ENCODE results near the gene CHCHD5.

CHCHD5 gene

GRCh38 chr2:112625474-112626114, 41.2 kb downstream of the CHCHD5 start:
- no peak for DNase-seq

DNA sequence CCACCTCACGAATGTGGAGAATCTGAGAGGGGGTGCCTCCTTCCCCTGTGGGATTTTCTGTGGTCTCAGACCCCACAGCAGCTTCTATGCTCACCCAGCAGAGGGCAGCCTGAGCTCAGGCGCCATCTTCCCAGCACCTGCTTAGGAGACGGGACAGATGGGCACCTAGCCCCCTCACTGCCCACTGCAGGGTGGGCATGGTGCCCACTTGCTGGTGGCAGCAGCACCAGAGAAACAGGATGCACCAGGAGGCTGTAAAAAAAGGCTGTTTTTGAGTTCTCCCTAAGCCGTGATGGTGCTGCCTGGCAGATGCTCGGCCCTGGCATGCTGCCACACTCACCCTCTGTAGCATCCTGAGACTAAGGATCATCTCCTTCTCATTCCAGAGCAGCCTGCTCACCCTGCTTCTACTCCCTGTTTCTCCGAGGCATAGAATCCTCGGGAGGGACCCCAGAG, 42.2 kb downstream of the CHCHD5 start:
- DNase-seq, result peak; percentile 76

DNA sequence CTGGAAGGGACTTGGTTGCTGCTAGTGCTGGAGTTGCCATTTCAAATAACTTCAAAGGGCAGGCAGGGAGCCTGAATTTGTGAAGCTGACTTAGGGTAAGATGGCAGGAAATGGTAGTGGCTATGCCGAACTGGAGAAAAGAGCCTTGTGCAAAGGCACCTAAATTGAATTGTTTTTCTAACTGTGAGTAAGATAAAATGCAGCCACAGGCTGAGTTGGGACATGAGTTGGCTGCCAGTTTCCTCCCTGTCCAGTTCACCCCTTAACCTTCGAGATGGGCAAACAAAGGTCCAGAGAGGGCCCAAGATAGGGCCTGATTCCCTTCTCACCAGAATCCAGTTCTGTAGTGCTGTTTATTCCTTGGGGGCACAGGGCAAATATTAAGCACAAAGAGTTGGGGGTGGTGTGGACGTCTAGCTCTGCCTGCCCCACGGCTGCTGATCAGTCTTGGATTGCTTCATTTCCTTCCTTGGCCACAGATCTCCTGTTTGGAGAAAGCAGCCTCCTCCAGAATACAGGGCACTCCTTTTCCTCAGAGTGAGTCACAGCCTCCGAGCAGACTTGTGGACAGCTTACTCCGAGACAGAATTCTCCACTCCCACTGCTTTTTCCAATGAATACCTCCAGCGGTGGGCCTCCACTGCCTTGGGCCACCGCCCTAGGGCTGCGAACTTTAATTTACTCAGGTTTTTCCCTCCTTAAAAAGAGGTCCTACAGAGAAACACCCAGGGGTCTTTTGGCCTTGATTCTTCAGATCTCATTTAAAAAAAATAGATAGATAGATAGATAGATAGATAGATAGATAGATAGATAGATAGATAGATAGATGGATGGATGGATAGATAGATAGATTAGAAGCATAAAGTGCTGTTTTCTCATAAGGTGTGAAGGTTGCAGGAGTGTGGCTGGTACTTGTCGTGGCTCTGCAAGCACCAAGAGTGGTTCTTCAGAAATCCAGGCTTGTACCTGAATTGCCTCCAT, 42.9 kb downstream of the CHCHD5 start:
- no peak for DNase-seq

DNA sequence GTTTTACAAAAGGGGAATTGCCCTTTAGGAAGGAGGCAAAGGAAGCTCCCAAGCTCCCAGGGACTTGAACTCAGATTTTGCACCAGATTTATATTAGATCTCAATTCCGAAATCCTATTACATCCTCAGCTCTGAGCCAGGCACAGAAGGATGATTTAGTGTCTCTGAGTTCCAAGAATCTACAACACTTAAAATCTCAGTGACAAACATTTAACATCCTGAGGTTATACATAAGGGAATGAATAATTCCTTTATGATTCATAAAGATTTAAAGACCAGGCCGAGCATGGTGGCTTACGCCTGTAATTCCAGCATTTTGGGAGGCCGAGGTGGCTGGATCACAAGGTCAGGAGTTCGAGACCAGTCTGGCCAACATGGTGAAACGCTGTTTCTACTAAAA, 44.8 kb downstream of the CHCHD5 start:
- DNase-seq, result no peak

GRCh38 chr2:112629823-112630222, 45.4 kb downstream of the CHCHD5 start:
- DNase-seq, result no peak

GRCh38 chr2:112630268-112630667, 45.9 kb downstream of the CHCHD5 start:
- DNase-seq, result no peak

- no peak for DNase-seq
These were observed 49.3 kb downstream of the CHCHD5 start for GRCh38 chr2:112633708-112634107.

DNA sequence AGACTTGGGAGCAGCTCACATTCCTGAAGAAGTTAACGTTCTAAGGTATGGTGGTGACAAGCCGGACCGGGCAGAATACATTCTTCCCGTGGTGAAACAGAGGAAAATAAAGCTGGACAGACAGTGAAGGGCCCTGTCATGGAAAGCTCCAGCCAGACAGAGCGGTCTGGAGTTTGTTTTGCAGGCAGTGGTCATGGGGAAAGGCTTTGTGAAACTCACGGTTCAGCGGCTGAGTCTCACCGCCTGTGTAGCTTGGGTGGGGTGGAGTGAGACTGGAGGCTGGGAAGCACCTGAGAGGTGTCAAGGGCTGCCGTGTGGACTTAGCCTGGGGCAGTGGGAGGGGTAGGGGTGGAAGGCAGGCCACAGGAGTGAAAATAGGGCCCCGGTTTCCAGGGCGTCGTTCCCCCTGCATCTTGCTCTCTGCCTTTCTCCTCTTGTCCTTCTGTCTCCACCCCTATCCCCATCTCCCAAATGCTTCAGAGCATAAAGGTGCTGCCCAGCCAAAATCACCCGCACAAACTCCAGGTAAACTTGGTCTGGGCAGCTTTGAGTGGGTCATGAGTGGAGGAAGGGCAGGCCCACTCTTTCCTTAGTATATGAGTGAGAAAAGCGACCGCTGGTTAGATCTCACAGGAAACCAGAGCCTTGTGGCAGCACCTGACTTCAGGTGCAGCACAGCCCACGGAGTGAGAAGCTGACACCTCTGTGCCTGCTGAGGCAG, 49.9 kb downstream of the CHCHD5 start:
- peak; percentile 59 for DNase-seq

DNA sequence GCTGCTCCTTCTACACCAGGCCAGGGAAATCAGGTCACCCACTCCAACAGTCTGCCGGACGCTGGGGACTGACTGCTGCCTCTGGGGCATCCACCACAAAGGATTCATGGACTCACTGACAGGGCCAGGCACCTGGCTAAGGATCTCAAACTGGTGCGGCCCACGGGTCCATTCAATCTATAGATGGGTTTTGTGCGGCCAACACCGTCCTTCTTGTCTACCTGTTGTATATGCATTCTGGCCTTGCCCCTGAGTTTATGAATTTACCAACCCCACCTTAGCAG, 50.4 kb downstream of the CHCHD5 start:
- no peak for DNase-seq

- DNase-seq, result peak; percentile 20
These were observed 52.3 kb downstream of the CHCHD5 start for GRCh38 chr2:112636605-112637288.

DNA sequence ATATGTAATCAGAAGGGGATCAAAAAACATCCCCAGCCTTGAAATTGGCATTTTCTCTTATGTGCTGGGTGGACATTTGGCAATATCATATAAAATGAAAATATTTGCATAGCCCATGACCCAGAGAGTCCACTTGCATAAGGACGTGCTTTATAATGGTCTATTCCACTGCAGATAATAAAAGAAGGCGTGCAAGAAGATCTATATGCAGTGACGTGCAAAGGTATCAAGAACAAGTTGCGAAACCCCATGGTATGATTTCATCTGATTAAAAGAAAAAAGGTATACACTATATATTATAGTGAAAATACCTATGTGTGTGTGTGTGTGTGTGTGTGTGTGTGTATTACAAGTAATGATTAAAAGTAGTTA, 52.9 kb downstream of the CHCHD5 start:
- DNase-seq, result no peak
